GM18868 (cell line): ENCODE data around the gene SDHB.
"Not testable (repeated sequence)": the region's sequence is repeated elsewhere in the genome, so short reads cannot be mapped to it uniquely, and the experiment has no call there.

Experiments used
- ATAC-seq: cut with Tn5 transposase; IDR thresholded peaks from one replicate; pipeline ENCODE4 v1.9.1; 2021; ENCODE audit warnings: mild to moderate bottlenecking, moderate library complexity; ENCODE audit not compliant: unreplicated experiment

SDHB gene

GRCh38 chr1:17075470-17076255 lies 21.8 kb upstream of the SDHB start:
- ATAC-seq, result no peak

- no peak for ATAC-seq
Measured at GRCh38 chr1:17071794-17072193, 18.0 kb upstream of the SDHB start.

GRCh38 chr1:17070163-17070525 lies 16.3 kb upstream of the SDHB start:
- no peak for ATAC-seq

GRCh38 chr1:17069452-17070162 lies 15.8 kb upstream of the SDHB start:
- no peak for ATAC-seq

- no peak for ATAC-seq
Measured at GRCh38 chr1:17068789-17069188, 15.0 kb upstream of the SDHB start.

GRCh38 chr1:17067465-17068240 lies 13.8 kb upstream of the SDHB start:
- ATAC-seq, result no peak

GRCh38 chr1:17067069-17067426 lies 13.2 kb upstream of the SDHB start:
- ATAC-seq, result no peak

GRCh38 chr1:17066361-17067068 lies 12.7 kb upstream of the SDHB start:
- ATAC-seq, result no peak

GRCh38 chr1:17065666-17066065 lies 11.8 kb upstream of the SDHB start:
- ATAC-seq, result no peak

GRCh38 chr1:17062751-17063150 lies 8.9 kb upstream of the SDHB start:
- ATAC-seq, result not testable (repeated sequence)

GRCh38 chr1:17061892-17062291 lies 8.1 kb upstream of the SDHB start:
- no peak for ATAC-seq

GRCh38 chr1:17061486-17061885 lies 7.7 kb upstream of the SDHB start:
- ATAC-seq, result no peak

GRCh38 chr1:17060306-17060749 lies 6.5 kb upstream of the SDHB start:
- no peak for ATAC-seq

- peak; percentile 55 for ATAC-seq
Measured at GRCh38 chr1:17059391-17060305, 5.8 kb upstream of the SDHB start.

GRCh38 chr1:17056551-17056950 lies 2.7 kb upstream of the SDHB start:
- ATAC-seq, result no peak

GRCh38 chr1:17055801-17056200 lies 2.0 kb upstream of the SDHB start:
- ATAC-seq, result no peak

- ATAC-seq, result no peak
Measured at GRCh38 chr1:17053086-17053684, 647 bp downstream of the SDHB start.

- no peak for ATAC-seq
Measured at GRCh38 chr1:17052641-17053040, 1.2 kb downstream of the SDHB start.

- no peak for ATAC-seq
Measured at GRCh38 chr1:17052038-17052437, 1.8 kb downstream of the SDHB start.

GRCh38 chr1:17047924-17048323 lies 5.9 kb downstream of the SDHB start:
- ATAC-seq, result no peak
